ENCODE results near the gene RYR1.
"Not testable (repeated sequence)": the region's sequence is repeated elsewhere in the genome, so short reads cannot be mapped to it uniquely, and the experiment has no call there.

The RYR1 gene

GRCh38 chr19:38486731-38487336 is 53.3 kb downstream of the RYR1 start:
- TF ChIP-seq ZFX (IDR thresholded peaks at IDR 0.05): no peak
- no peak for TF ChIP-seq CTCF (conservative IDR thresholded peaks at IDR 0.05)
- no peak overlapping the region for H3K27ac ChIP-seq

DNA sequence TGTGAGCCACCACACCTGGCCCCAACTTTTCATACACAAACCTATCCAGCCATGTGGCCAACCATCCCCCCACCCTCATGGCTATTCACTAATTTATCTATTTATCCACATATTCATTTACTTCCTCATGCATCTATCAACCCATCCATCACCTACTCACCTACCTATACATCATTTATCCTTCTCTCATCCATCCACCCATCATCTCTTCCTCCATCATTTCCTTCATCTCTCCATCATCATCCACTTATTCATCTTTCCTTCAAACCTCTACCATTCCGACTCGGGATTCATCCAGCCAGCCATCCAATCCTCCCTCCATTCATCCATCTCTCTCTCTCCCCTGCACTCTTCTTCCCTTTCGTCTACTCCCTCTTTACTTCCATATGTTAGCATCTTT is 54.6 kb downstream of the RYR1 start:
- H3K27ac ChIP-seq: no peak overlapping the region
- TF ChIP-seq ZFX (IDR thresholded peaks at IDR 0.05) (no peak), CTCF (conservative IDR thresholded peaks at IDR 0.05) (no peak)

- no peak overlapping the region for H3K27ac ChIP-seq
- TF ChIP-seq ZFX (IDR thresholded peaks at IDR 0.05): no peak
- no peak for TF ChIP-seq CTCF (conservative IDR thresholded peaks at IDR 0.05)
Observed at GRCh38 chr19:38488776-38489481, 55.4 kb downstream of the RYR1 start.

DNA sequence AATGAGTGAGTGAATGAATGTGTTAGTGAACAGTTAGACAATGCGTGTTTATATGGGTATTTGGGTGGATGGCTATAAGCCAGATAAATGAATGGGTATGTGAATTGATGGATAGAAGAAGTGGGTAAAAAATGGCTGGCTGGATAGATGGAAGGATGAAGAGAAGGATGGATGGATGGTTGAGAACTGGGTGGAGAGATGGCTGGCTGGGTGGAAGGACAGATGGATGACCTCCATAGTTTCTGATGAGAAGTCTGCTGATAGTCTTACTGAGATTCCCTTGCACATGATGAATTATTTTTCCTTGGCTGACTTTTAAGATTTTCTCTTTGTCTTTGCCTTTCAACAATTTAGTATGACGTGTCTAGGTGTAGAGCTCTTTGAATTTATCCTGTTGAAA is 57.4 kb downstream of the RYR1 start:
- TF ChIP-seq CTCF (conservative IDR thresholded peaks at IDR 0.05): no peak
- TF ChIP-seq ZFX (IDR thresholded peaks at IDR 0.05): no peak
- no peak overlapping the region for H3K27ac ChIP-seq

GRCh38 chr19:38492181-38492813 is 58.8 kb downstream of the RYR1 start:
- no peak for TF ChIP-seq ZFX (IDR thresholded peaks at IDR 0.05)
- TF ChIP-seq CTCF (conservative IDR thresholded peaks at IDR 0.05): no peak
- H3K27ac ChIP-seq: no peak overlapping the region

GRCh38 chr19:38494379-38494778 is 60.9 kb downstream of the RYR1 start:
- TF ChIP-seq ZFX (IDR thresholded peaks at IDR 0.05) (no peak), CTCF (conservative IDR thresholded peaks at IDR 0.05) (no peak)
- H3K27ac ChIP-seq: no peak overlapping the region

GRCh38 chr19:38495375-38495774 is 61.9 kb downstream of the RYR1 start:
- not testable (repeated sequence) for H3K27ac ChIP-seq

Data from C4-2B (cell line).